Neural cell (in vitro differentiated cells): Measurements from ENCODE around the gene IL17RB. TPM values are rescaled to one million over a fixed set of nuclear protein-coding genes. Genes with fewer than 3 reads are reported as not detected.

Experiments
- H2AFZ ChIP-seq: fragments of 200-600, 300-800 bp; sonication (generic), shearing (Covaris generic); 2 replicates; pipeline ENCODE4 v1.6.0; 2014; ENCODE audit warnings: low read depth, mild to moderate bottlenecking, antibody characterized with exemption, low read length, moderate library complexity
- H3F3A ChIP-seq: fragments of 200-600 bp; shearing (Covaris generic); 2 replicates; pipeline ENCODE4 v1.6.1; 2016; ENCODE audit warnings: mild to moderate bottlenecking, moderate library complexity, mixed read lengths, antibody characterized with exemption, low read length; ENCODE audit not compliant: insufficient read depth, poor library complexity, severe bottlenecking
- H3K27ac ChIP-seq: fragments of 200-600, 300-800 bp; sonication (generic), shearing (Covaris generic); 2 replicates; pipeline ENCODE4 v1.5.1; 2014; ENCODE audit warnings: mild to moderate bottlenecking, low read length, moderate library complexity
- H3K27me3 ChIP-seq: fragments of 300-800, 200-600 bp; sonication (generic), shearing (Covaris generic); 2 replicates; pipeline ENCODE4 v1.6.0; 2014; ENCODE audit warnings: mild to moderate bottlenecking, low read depth, low read length, moderate library complexity; ENCODE audit not compliant: insufficient read depth
- H3K36me3 ChIP-seq: fragments of 300-800, 200-600 bp; sonication (generic), shearing (Covaris generic); 2 replicates; pipeline ENCODE4 v1.5.1; 2014; ENCODE audit warnings: mild to moderate bottlenecking, antibody characterized with exemption, low read length, moderate library complexity; ENCODE audit not compliant: insufficient read depth
- H3K4me2 ChIP-seq: fragments of 300-800, 200-600 bp; sonication (generic), shearing (Covaris generic); 2 replicates; pipeline ENCODE4 v1.6.0; 2014; ENCODE audit warnings: mild to moderate bottlenecking, low read length
- H3K4me3 ChIP-seq: fragments of 300-800, 200-600 bp; sonication (generic), shearing (Covaris generic); 2 replicates; pipeline ENCODE4 v1.5.1; 2014; ENCODE audit warnings: mild to moderate bottlenecking, low read length, moderate library complexity
- H3K79me2 ChIP-seq: fragments of 200-600 bp; shearing (Covaris generic); replicated peaks from 2 replicates; pipeline ENCODE4 v1.6.0; 2014; ENCODE audit warnings: mild to moderate bottlenecking, low read length, moderate library complexity; ENCODE audit not compliant: insufficient read depth
- H3K9ac ChIP-seq: fragments of 300-800, 200-600 bp; sonication (generic), shearing (Covaris generic); 2 replicates; pipeline ENCODE4 v1.6.1; 2016; ENCODE audit warnings: mild to moderate bottlenecking, low read length, mixed read lengths
- H3K9me2 ChIP-seq: fragments of 200-600 bp; shearing (Covaris generic); 2 replicates; pipeline ENCODE4 v1.6.1; 2016; ENCODE audit warnings: mild to moderate bottlenecking, low read length, mixed read lengths; ENCODE audit not compliant: insufficient read depth
- H3K9me3 ChIP-seq: fragments of 200-600, 300-800 bp; sonication (generic), shearing (Covaris generic); 2 replicates; pipeline ENCODE4 v1.6.1; 2016; ENCODE audit warnings: mild to moderate bottlenecking, mixed run types, low read length, moderate library complexity, mixed read lengths
- H4K20me1 ChIP-seq: fragments of 200-600 bp; shearing (Covaris generic); 2 replicates; pipeline ENCODE4 v1.6.1; 2016; ENCODE audit warnings: mild to moderate bottlenecking, mixed run types; ENCODE audit not compliant: insufficient read depth
- EP300 ChIP-seq: fragments of 450-650 bp; conservative IDR thresholded peaks from 2 replicates; pipeline ENCODE4 v1.6.1; 2014; ENCODE audit warnings: antibody characterized with exemption, mild to moderate bottlenecking, moderate library complexity; ENCODE audit not compliant: poor library complexity, severe bottlenecking
- EZH2 ChIP-seq: fragments of 200-600, 300-800 bp; shearing (Covaris generic), sonication (generic); IDR thresholded peaks from 2 replicates; pipeline ENCODE4 v1.6.1; 2014; ENCODE audit warnings: antibody characterized with exemption, low read length, borderline replicate concordance, mild to moderate bottlenecking; ENCODE audit not compliant: insufficient read depth, poor library complexity, severe bottlenecking
- MXI1 ChIP-seq: fragments of 450-650 bp; conservative IDR thresholded peaks from 2 replicates; pipeline ENCODE4 v1.6.1; 2014; ENCODE audit warnings: antibody characterized with exemption, mild to moderate bottlenecking; ENCODE audit not compliant: poor library complexity, severe bottlenecking
- POLR2AphosphoS5 ChIP-seq: IDR thresholded peaks from 2 replicates; pipeline ENCODE4 v1.6.1; 2012
- RAD21 ChIP-seq: fragments of 450-650 bp; conservative IDR thresholded peaks from 2 replicates; pipeline ENCODE4 v1.6.1; 2014; ENCODE audit warnings: antibody characterized with exemption, mild to moderate bottlenecking, moderate library complexity
- REST ChIP-seq: IDR thresholded peaks from 2 replicates; pipeline ENCODE4 v1.6.1; 2012; ENCODE audit warnings: borderline replicate concordance
- SMC3 ChIP-seq: fragments of 450-650 bp; conservative IDR thresholded peaks from 2 replicates; pipeline ENCODE4 v1.6.1; 2014; ENCODE audit warnings: antibody characterized with exemption, mild to moderate bottlenecking, moderate library complexity; ENCODE audit not compliant: poor library complexity
- TAF1 ChIP-seq: IDR thresholded peaks from 2 replicates; pipeline ENCODE4 v1.6.1; 2012; ENCODE audit warnings: low read depth
- polyA plus RNA-seq: library from polyadenylated mRNA; depleted of rRNA; stranded (reverse); fragments of >200 nt; gene quantifications from 2 replicates; pipeline ENCODE4 v1.2.3, GENCODE V29; 2014
- TF ChIP-seq, protein P1 (sequence below): fragments of 450-650 bp; IDR thresholded peaks from 2 replicates; pipeline ENCODE4 v1.5.1; 2014; ENCODE audit warnings: antibody characterized with exemption, mild to moderate bottlenecking, moderate library complexity; ENCODE audit not compliant: poor library complexity, severe bottlenecking

IL17RB gene
- polyA plus RNA-seq, 1 donor from 2014 or later: 0.83 TPM

DNA sequence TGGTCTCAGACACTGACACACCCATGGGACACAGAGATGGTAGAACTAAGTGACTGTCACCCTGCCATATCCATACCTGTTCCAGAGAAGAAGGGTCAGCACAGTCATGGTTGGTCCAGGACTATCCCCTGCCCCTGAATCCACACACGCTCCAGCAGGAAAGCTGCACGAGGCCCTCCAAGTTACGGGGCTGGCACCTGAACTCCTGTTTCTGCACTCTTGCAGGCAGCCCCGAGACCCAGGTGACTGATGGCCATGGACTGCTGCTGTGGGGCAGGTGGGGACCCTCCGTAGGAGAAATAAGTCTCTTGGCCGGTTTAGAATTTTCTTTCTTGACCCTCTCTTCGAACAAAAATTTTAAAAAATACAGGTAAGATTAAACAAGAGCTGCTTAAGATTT, 30.7 kb upstream of the IL17RB start:
- Histone ChIP-seq H3K9ac (no peak overlapping the region), H3F3A (no peaks in the 10 kb centered on the region), H4K20me1 (no peaks in the 10 kb centered on the region), H3K27ac (no peak overlapping the region), H2AFZ (no peak overlapping the region), H3K9me3 (no peaks in the 10 kb centered on the region), H3K27me3 (no peaks in the 10 kb centered on the region), H3K4me2 (no peak overlapping the region), H3K36me3 (no peaks in the 10 kb centered on the region), H3K9me2 (no peaks in the 10 kb centered on the region), H3K4me3 (no peak overlapping the region), H3K79me2 (no peaks in the 10 kb centered on the region)
- TF ChIP-seq EZH2 (no peak), SMC3 (no peak), POLR2AphosphoS5 (no peak), EP300 (no peak), REST (no peak), MXI1 (no peak), TAF1 (no peak)

DNA sequence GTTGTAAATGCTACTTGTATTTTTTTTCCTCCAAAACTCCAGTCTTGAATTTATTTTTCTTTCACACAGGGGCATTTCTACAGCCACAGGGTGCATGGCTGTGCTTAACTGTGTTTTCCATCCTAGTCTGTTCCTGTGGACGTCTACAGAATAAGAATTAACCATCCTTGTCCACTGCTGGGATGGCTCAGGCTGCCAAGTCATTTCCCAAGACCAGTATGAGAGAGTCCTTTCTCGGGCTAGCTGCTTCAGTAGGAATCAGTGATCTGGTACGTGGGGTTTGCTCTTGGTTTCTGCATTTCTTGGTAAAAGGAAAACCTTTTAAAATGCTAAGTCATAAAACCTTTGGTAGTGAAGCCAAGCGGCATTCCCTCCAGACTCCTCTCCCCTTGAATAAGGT, 29.9 kb upstream of the IL17RB start:
- Histone ChIP-seq H3K4me2 (no peak overlapping the region), H3K27me3 (no peaks in the 10 kb centered on the region), H3K9me2 (no peaks in the 10 kb centered on the region), H4K20me1 (no peaks in the 10 kb centered on the region), H3K27ac (no peak overlapping the region), H3F3A (no peaks in the 10 kb centered on the region), H3K4me3 (no peak overlapping the region), H3K36me3 (no peaks in the 10 kb centered on the region), H3K9me3 (no peaks in the 10 kb centered on the region), H2AFZ (no peak overlapping the region), H3K79me2 (no peaks in the 10 kb centered on the region), H3K9ac (no peak overlapping the region)
- TF ChIP-seq TAF1 (no peak), POLR2AphosphoS5 (no peak), REST (no peak), EZH2 (no peak), SMC3 (no peak), RAD21 (no peak), MXI1 (no peak), EP300 (no peak)
- TF ChIP-seq, protein P1, sequence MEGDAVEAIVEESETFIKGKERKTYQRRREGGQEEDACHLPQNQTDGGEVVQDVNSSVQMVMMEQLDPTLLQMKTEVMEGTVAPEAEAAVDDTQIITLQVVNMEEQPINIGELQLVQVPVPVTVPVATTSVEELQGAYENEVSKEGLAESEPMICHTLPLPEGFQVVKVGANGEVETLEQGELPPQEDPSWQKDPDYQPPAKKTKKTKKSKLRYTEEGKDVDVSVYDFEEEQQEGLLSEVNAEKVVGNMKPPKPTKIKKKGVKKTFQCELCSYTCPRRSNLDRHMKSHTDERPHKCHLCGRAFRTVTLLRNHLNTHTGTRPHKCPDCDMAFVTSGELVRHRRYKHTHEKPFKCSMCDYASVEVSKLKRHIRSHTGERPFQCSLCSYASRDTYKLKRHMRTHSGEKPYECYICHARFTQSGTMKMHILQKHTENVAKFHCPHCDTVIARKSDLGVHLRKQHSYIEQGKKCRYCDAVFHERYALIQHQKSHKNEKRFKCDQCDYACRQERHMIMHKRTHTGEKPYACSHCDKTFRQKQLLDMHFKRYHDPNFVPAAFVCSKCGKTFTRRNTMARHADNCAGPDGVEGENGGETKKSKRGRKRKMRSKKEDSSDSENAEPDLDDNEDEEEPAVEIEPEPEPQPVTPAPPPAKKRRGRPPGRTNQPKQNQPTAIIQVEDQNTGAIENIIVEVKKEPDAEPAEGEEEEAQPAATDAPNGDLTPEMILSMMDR: no peak
